Astrocyte (in vitro differentiated cells and primary cell): Measurements from ENCODE around the gene ABI1.

ENCODE experiments used
- CTCF ChIP-seq: IDR thresholded peaks from 2 replicates; pipeline ENCODE4 v1.5.1; 2011; ENCODE audit warnings: low read depth, mild to moderate bottlenecking, inconsistent platforms, low read length, moderate library complexity; ENCODE audit not compliant: insufficient read depth
- EZH2 ChIP-seq: IDR thresholded peaks from 2 replicates; pipeline ENCODE4 v1.6.1; 2012; ENCODE audit warnings: mild to moderate bottlenecking, low read length, inconsistent platforms; ENCODE audit not compliant: insufficient read depth

GRCh38 chr10:26735435-26735834 lies 125.3 kb downstream of the ABI1 start:
- TF ChIP-seq EZH2 (no peak), CTCF (no peak)
